HK-2 (cell line): ENCODE measurements around the gene RHOD.

Source experiments
- DNase-seq: peaks from one replicate; pipeline ENCODE4 v3.0.0-alpha.2; 2018; ENCODE audit not compliant: unreplicated experiment

The RHOD gene

GRCh38 chr11:67062526-67063373 lies 6.1 kb downstream of the RHOD start:
- peak; percentile 40 for DNase-seq

GRCh38 chr11:67066333-67066709 lies 9.7 kb downstream of the RHOD start:
- no peak for DNase-seq

- DNase-seq, result no peak
Measured at GRCh38 chr11:67071420-67072284, 15.0 kb downstream of the RHOD start.

- DNase-seq, result no peak
Measured at GRCh38 chr11:67072295-67072694, 15.6 kb downstream of the RHOD start.

GRCh38 chr11:67073908-67074307 lies 17.3 kb downstream of the RHOD start:
- DNase-seq, result no peak

GRCh38 chr11:67076202-67076601 lies 19.6 kb downstream of the RHOD start:
- DNase-seq, result no peak

GRCh38 chr11:67079065-67079705 lies 22.5 kb downstream of the RHOD start:
- DNase-seq, result no peak

GRCh38 chr11:67082071-67082791 lies 25.6 kb downstream of the RHOD start:
- DNase-seq, result no peak

- DNase-seq, result no peak
Measured at GRCh38 chr11:67083786-67084366, 27.2 kb downstream of the RHOD start.

- DNase-seq, result no peak
Measured at GRCh38 chr11:67085617-67086016, 29.0 kb downstream of the RHOD start.

- no peak for DNase-seq
Measured at GRCh38 chr11:67090717-67091116, 34.1 kb downstream of the RHOD start.

- DNase-seq, result no peak
Measured at GRCh38 chr11:67095214-67095507, 38.5 kb downstream of the RHOD start.

GRCh38 chr11:67098799-67099429 lies 42.3 kb downstream of the RHOD start:
- no peak for DNase-seq

GRCh38 chr11:67099831-67100324 lies 43.2 kb downstream of the RHOD start:
- DNase-seq, result no peak

GRCh38 chr11:67102664-67103063 lies 46.0 kb downstream of the RHOD start:
- no peak for DNase-seq

- DNase-seq, result no peak
Measured at GRCh38 chr11:67105964-67106363, 49.3 kb downstream of the RHOD start.

- no peak for DNase-seq
Measured at GRCh38 chr11:67111261-67111660, 54.6 kb downstream of the RHOD start.

- no peak for DNase-seq
Measured at GRCh38 chr11:67113231-67113721, 56.6 kb downstream of the RHOD start.

GRCh38 chr11:67114275-67114896 lies 57.7 kb downstream of the RHOD start:
- DNase-seq, result no peak

- no peak for DNase-seq
Measured at GRCh38 chr11:67116758-67117105, 60.1 kb downstream of the RHOD start.
